ENCODE data around the gene BEST2.

- TF ChIP-seq, protein P1, sequence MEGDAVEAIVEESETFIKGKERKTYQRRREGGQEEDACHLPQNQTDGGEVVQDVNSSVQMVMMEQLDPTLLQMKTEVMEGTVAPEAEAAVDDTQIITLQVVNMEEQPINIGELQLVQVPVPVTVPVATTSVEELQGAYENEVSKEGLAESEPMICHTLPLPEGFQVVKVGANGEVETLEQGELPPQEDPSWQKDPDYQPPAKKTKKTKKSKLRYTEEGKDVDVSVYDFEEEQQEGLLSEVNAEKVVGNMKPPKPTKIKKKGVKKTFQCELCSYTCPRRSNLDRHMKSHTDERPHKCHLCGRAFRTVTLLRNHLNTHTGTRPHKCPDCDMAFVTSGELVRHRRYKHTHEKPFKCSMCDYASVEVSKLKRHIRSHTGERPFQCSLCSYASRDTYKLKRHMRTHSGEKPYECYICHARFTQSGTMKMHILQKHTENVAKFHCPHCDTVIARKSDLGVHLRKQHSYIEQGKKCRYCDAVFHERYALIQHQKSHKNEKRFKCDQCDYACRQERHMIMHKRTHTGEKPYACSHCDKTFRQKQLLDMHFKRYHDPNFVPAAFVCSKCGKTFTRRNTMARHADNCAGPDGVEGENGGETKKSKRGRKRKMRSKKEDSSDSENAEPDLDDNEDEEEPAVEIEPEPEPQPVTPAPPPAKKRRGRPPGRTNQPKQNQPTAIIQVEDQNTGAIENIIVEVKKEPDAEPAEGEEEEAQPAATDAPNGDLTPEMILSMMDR (IDR thresholded peaks at IDR 0.05), result no peak
- TF ChIP-seq POLR2AphosphoS5 (IDR thresholded peaks at IDR 0.05; ENCODE audit: low read depth, low read length) (no peak), SIN3A (IDR thresholded peaks at IDR 0.05; ENCODE audit: borderline replicate concordance, insufficient read depth, low read depth, low read length) (no peak), REST (IDR thresholded peaks at IDR 0.05; ENCODE audit: insufficient read depth in 1 of 2, low read depth in 2 of 2, low read length in 1 of 2) (no peak), TCF7L2 (IDR thresholded peaks at IDR 0.05; ENCODE audit: low read depth, low read length) (no peak)
Observed at GRCh38 chr19:12778905-12779161, 27.2 kb downstream of the BEST2 start.

Data from Panc1 (cell line).